ENCODE measurements around the gene CSH2. TPM values are rescaled to one million over a fixed set of nuclear protein-coding genes. Genes with fewer than 3 reads are reported as not detected.

The CSH2 gene
- total and polyA plus RNA-seq, 9 of the 15 experiments (the other 6 are each of a cell fraction or from before 2014, with no cell fraction given): not detected

- 0 out of 2 replicates have a peak, but pooled peaks have one; percentile 72 for TF ChIP-seq GTF2E2 (tag; IDR thresholded peaks at IDR 0.05)
- TF ChIP-seq GABPB2 (CRISPR knock-in tag; conservative IDR thresholded peaks at IDR 0.05): 0 out of 2 replicates have a peak, but pooled peaks have one; percentile 20
- TF ChIP-seq NR1H2 (CRISPR knock-in tag; IDR thresholded peaks at IDR 0.05): no peak
- peak; percentile 68 for TF ChIP-seq POLR2B (IDR thresholded peaks at IDR 0.05; ENCODE audit: low read depth, partially characterized antibody)
- peak; percentile 94 for TF ChIP-seq E2F1 (CRISPR knock-in tag; IDR thresholded peaks at IDR 0.05)
- no peak for TF ChIP-seq HEY1 (CRISPR knock-in tag; IDR thresholded peaks at IDR 0.05; ENCODE audit: borderline replicate concordance)
- peak; percentile 98 for TF ChIP-seq GATAD2B (IDR thresholded peaks at IDR 0.05; ENCODE audit: borderline replicate concordance)
- TF ChIP-seq ZNF184 (CRISPR knock-in tag; IDR thresholded peaks at IDR 0.05): no peak
- 0 out of 2 replicates have a peak, but pooled peaks have one; percentile 66 for TF ChIP-seq SLC30A9 (CRISPR knock-in tag; IDR thresholded peaks at IDR 0.05)
- 0 out of 2 replicates have a peak, but pooled peaks have one; percentile 62 for TF ChIP-seq PTBP1 (IDR thresholded peaks at IDR 0.05; ENCODE audit: low read depth, low read length)
- peak; percentile 74 for TF ChIP-seq NCOR1 (IDR thresholded peaks at IDR 0.05)
- TF ChIP-seq ARID3A (IDR thresholded peaks at IDR 0.05; ENCODE audit: borderline replicate concordance, low read depth, low read length): peak; percentile 100
- TF ChIP-seq ZNF174 (CRISPR knock-in tag; IDR thresholded peaks at IDR 0.05): peak; percentile 58; the same call in 1 of the 2 replicates
- TF ChIP-seq CC2D1A (IDR thresholded peaks at IDR 0.05): peak; percentile 17; the same call in 1 of the 2 replicates
- peak; percentile 100 for TF ChIP-seq GABPB1 (CRISPR knock-in tag; IDR thresholded peaks at IDR 0.05)
- peak; percentile 100 for TF ChIP-seq NEUROD1 (IDR thresholded peaks at IDR 0.05; ENCODE audit: borderline replicate concordance, low read depth, low read length, partially characterized antibody)
- peak; percentile 19 for TF ChIP-seq SMARCE1 (IDR thresholded peaks at IDR 0.05)
- TF ChIP-seq STAT5B (CRISPR knock-in tag; IDR thresholded peaks at IDR 0.05): no peak
- TF ChIP-seq PCBP1 (IDR thresholded peaks at IDR 0.05; ENCODE audit: low read depth, low read length, poor library complexity, severe bottlenecking): no peak
- TF ChIP-seq PHF21A (IDR thresholded peaks at IDR 0.05; ENCODE audit: borderline replicate concordance, low read depth): peak; percentile 87
- TF ChIP-seq ADNP (tag; IDR thresholded peaks at IDR 0.05): no peak
- TF ChIP-seq THRA (IDR thresholded peaks at IDR 0.05): no peak
- peak; percentile 92 for TF ChIP-seq E2F3 (CRISPR knock-in tag; IDR thresholded peaks at IDR 0.05)
- no peak for TF ChIP-seq SAFB (IDR thresholded peaks at IDR 0.05; ENCODE audit: borderline replicate concordance, low read depth, low read length)
- peak; percentile 100 for TF ChIP-seq NR2C1 (IDR thresholded peaks at IDR 0.05)
- TF ChIP-seq NR2C1 (tag; IDR thresholded peaks at IDR 0.05): peak; percentile 100
- 0 out of 2 replicates have a peak, but pooled peaks have one; percentile 76 for TF ChIP-seq HIVEP1 (CRISPR knock-in tag; IDR thresholded peaks at IDR 0.05)
These were observed 30.7 kb downstream of the CSH2 start, which contains the start of gene SMARCD2 (continued) for GRCh38 chr17:63842540-63843386.

All from K562 (cell line).